NCI-H82 (cell line): Measurements from ENCODE around the gene ACTMAP.
"Not testable (repeated sequence)": the region's sequence is repeated elsewhere in the genome, so short reads cannot be mapped to it uniquely, and the experiment has no call there.

ENCODE experiments used
- DNase-seq: peaks from one replicate; lab custom pipeline; 2025; lab: John Stamatoyannopoulos, UW

The ACTMAP gene

DNA sequence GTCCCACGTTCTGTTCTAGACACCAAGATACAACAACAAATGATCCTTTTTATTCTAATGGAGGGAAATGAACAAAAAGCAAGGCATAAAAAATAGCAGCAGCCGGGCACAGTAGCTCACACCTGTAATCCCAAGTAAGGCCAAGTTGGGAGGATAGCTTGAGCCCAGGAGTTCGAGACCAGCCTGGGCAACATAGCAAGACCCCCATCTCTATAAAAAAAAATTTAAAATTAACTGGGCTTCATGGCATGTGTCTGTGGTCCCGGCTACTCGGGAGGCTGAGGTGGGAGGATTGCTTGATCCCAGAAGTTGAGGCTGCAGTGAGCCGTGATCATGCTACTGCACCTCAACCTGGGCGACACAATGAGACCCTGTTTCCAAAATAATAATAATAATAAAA, 26.1 kb upstream of the ACTMAP start:
- no peak for DNase-seq

- no peak for DNase-seq
Measured at GRCh38 chr19:40775632-40776022, 25.4 kb upstream of the ACTMAP start.

GRCh38 chr19:40774916-40775631, 24.8 kb upstream of the ACTMAP start, which contains the start of gene MIA:
Gene MIA, plus strand, starts transcription at chr19:40775521. Its CDS starts 22 bp downstream, at chr19:40775543.
- DNase-seq = no peak

- DNase-seq = peak; percentile 58
Measured at GRCh38 chr19:40771101-40771862, 21.0 kb upstream of the ACTMAP start.

GRCh38 chr19:40768869-40769268, 18.6 kb upstream of the ACTMAP start:
- DNase-seq = no peak

DNA sequence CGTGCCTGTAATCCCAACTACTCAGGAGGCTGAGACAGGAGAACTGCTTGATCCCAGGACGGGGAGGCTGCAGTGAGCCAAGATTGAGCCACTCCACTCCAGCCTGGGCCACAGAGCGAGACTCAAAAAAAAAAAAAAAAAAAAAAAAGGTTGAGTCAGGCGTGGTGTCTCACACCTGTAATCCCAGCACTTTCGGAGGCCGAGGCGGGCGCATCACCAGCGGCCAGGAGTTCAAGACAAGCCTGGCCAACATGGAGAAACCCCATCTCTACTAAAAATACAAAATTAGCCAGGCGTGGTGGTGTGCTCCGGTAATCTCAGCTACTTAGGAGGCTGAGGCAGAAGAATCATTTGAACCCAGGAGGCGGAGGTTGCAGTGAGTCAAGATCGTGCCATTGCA, 16.1 kb upstream of the ACTMAP start:
- not testable (repeated sequence) for DNase-seq

DNA sequence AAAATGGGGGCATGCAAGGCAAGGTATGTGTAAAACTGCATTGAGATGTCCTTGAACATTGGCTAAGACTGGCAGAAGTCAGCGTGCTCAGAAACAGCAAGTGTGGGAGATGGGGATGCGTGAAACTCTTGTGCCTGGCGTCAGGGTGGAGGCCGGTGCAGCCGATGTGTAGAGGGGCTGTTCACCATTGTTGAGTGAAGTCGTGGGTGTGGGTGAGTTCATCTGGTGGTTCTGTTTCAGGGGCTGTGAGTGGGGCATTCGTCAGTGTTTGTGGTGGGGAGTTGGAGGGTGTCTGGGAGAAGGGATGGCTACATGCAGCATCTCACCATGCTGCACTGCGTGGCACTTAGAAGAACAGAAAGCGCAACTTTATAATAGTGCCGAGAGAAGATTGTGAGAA, 13.7 kb upstream of the ACTMAP start:
- no peak for DNase-seq

DNA sequence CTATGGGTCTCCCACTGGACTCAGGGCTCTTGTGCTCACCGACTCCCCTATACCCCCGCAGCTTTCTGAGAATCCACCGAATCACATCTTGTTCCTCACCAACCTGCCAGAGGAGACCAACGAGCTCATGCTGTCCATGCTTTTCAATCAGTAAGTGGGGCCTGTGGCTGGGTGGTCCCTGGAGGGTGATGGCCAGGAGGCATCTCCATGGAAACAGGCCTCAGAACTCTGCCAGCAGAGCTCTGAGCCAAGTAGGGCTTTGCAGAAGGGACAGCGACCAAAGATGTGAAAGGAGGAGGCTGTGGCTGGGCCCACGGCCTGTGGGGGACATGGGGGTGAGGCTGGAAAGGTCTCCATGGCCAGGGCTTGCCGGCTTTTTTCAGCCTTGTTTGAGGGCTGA, 13.2 kb upstream of the ACTMAP start:
- no peak for DNase-seq

DNA sequence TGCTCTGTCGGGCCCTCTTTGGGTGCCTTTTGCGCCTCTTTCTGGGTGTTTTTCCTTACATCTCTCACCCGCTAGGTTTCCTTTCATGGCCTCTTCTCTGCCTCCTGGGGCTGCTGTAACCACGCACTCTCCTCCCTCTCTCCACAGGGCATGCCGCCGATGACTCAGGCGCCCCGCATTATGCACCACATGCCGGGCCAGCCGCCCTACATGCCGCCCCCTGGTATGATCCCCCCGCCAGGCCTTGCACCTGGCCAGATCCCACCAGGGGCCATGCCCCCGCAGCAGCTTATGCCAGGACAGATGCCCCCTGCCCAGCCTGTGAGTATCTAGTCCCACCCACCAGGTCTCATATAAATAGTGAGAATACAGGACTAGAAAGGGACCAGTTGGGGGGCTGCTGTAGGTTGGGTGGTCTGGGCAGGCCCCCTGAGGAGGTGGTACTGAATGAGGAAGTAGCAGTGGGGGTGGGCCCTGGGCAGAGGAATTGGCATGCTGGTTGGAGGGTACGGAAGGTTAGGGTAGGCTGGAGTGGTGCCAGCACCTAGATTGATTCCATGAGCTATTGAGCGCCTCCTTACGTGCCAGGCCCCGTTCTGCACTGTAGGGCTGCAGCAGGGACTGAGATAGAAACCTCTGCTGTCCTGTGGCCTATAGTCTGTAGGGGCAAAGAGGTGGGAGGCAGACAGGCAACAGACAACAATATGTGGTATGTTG, 12.6 kb upstream of the ACTMAP start:
- DNase-seq = no peak

- no peak for DNase-seq
Measured at GRCh38 chr19:40759352-40759751, 9.1 kb upstream of the ACTMAP start.

- no peak for DNase-seq
Measured at GRCh38 chr19:40758491-40758890, 8.2 kb upstream of the ACTMAP start.

DNA sequence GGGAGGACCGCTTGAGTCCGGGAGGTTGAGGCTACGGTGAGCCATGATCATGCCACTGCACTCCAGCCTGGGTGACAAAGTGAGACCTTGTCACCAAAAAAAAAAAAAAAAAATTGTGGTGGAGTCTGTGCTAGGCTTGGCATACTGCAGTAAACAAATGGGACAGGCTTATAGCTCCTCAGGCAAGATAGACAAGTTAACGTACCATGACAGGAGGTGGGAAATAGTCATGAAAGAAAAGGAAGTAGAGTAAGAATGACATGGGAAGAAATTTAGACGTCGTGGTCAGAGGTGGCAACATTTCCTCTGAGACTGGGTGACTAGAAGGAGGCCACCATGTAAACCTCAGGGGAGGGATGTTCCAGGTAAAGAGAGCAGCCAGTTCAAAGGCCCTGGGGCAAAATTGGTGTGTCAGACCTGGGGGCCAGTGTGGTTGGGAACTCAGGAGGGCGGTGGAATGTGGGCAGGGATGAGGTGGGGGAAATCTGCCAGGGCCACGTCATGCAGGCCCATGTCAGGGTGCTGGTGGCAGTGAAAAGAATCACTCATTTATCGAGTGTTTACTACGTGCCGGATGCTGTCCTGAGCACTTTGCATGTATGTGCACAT, 6.3 kb upstream of the ACTMAP start:
- no peak for DNase-seq

DNA sequence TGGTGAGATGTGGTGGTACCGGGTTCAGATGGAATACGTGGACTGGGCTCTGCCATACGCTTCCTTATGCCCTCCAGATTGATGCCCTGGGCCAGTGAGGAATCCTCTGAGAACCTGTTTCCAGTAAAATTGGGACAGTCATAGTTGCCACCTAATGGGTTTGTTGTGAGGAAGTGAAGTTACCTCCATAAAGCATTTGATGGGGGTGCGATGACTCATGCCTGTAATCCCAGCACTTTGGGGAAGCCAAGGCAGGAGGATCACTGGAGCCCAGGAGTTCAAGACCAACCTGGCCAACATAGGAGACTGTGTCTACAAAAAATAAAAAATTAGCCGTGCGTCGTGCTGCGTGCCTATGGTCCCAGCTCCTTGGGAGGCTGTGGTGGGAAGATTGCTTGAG, 5.5 kb upstream of the ACTMAP start:
- DNase-seq = no peak

- DNase-seq = no peak
Measured at GRCh38 chr19:40755248-40755624, 5.0 kb upstream of the ACTMAP start.

GRCh38 chr19:40754611-40755247, 4.5 kb upstream of the ACTMAP start:
- no peak for DNase-seq

GRCh38 chr19:40752257-40752781, 2.0 kb upstream of the ACTMAP start:
- no peak for DNase-seq

- peak; percentile 99 for DNase-seq
Measured at GRCh38 chr19:40750874-40751537, 729 bp upstream of the ACTMAP start, which contains the start of gene SNRPA. Gene SNRPA, plus strand, starts transcription at chr19:40751203. Its CDS starts 206 bp downstream, at chr19:40751409.

GRCh38 chr19:40747536-40747935, 2.7 kb downstream of the ACTMAP start:
- no peak for DNase-seq

- no peak for DNase-seq
Measured at GRCh38 chr19:40745402-40745780, 4.9 kb downstream of the ACTMAP start.

DNA sequence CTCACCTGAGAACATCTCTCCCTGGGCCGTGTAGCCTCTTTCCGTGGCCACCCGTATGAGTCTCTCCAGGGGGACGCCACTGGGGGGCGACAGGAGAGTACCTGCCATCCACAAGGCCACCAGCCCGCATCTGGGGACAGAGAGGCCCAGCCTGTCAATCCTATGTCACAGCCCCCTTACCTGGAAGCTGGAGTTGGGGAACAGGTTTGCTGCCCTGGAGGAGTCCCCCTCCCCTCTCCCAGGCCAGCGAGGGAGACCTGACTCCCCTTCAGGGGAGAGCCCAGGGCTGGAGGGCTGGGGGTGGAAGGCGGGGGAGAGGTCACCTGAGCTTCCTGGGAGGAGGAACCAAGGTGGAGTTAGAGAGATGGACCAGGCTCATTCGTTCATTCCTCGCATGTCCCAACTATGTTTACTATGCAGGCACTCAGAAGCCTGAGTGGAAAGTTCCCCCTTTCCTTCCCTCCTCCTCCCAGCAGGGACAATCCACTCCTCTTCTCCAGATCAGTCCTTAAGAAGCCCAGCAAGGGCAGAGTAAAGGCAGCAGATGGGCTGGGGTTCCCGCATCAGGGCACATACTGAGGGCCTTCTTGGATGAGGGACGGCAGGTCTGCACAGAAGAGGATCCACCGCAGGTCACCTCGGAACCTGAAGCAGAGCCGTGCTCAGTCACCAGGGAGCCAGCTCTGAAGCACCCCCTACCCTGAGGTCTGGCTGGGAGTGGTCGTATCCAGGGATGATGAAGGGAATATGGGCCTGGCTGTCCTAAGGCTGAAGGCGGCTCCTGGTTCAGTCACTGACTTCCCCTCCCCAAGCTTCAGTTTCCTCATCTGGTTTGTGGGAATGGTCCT, 5.5 kb downstream of the ACTMAP start:
- peak; percentile 33 for DNase-seq
